HuH-7 (cell line): ENCODE data around the gene TTYH3.
"Not testable (repeated sequence)": the region's sequence is repeated elsewhere in the genome, so short reads cannot be mapped to it uniquely, and the experiment has no call there.

Source experiments
- DNase-seq: peaks from one replicate; pipeline ENCODE4 v3.0.0; 2011; ENCODE audit warnings: low spot score

The TTYH3 gene

DNA sequence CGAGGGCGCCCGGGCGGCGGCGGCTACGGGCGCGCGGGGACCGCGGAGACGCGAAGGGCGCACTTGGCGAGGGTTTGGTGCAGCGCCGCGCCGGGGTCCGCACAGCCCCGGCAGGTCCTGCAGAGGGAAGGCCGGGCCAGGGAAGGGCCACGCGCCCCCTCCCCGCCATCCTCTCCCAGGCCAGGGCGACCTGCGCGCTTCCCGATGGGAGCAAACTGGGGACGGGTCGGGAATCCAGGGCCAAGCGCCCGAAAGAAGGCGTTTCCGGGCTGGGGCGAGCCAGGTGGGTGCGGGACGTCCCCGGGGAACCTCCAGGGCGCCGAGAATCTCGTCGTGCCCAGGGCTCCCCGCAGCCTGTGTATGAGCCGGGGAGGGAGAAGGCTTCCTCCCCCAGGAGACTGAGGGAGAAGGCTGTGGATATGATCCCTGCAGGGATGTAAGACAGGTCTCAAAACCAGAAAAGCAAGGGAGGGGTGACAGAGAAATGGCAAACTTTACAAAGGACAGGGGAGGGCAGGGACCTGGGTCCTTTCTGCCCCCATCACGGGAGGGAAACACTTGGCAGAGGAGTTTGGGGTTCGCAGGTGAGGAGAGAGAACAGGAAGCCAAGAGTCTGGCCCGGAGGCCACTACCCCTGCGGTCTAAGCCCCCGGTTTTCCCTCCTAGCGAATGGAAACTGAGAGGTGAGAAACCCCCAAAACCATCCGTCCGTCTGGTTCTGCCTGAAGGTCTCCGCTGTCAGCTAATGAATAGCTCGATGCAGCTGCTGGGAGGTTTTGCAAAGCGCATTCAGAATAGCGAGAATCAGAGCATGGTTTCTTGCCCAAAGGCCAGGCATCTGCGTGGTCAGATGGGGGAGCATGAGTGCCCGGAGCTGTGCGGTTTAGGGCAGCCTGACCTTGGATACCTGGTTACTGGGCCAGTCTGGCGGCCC, 56.9 kb downstream of the TTYH3 start:
- DNase-seq: no peak

- DNase-seq: no peak
Measured at GRCh38 chr7:2689343-2689847, 57.6 kb downstream of the TTYH3 start.

GRCh38 chr7:2689951-2690705, 58.3 kb downstream of the TTYH3 start:
- no peak for DNase-seq

DNA sequence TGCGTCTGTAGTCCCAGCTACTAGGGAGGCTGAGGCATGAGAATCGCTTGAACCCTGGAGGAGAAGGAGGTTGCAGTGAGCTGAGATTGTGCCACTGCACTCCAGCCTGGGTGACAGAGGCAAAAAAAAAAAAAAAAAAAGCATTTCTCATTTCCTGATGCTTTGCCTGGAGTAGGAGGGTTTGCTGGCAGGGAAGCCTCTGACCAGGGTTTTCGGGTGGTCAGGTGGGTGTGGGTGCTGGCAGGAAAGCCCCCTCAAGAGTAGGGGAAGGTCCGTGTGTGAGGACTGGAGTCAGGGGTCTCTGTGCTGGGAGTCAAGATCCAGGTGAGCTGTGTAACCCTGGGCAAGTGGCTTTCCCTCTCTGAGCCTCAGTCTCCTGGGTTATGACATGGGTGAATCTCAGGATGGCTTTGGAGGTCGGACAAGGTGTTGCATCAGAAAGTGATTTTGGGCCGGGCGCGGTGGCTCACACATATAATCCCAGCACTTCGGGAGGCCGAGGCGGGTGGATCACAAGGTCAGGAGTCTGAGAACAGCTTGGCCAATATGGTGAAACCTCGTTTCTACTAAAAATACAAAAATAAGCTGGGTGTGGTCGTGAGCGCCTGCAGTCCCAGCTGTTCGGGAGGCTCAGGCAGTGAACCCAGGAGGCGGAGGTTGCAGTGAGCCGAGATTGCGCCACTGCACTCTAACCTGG, 59.4 kb downstream of the TTYH3 start:
- no peak for DNase-seq

GRCh38 chr7:2691932-2692439, 60.2 kb downstream of the TTYH3 start:
- not testable (repeated sequence) for DNase-seq

DNA sequence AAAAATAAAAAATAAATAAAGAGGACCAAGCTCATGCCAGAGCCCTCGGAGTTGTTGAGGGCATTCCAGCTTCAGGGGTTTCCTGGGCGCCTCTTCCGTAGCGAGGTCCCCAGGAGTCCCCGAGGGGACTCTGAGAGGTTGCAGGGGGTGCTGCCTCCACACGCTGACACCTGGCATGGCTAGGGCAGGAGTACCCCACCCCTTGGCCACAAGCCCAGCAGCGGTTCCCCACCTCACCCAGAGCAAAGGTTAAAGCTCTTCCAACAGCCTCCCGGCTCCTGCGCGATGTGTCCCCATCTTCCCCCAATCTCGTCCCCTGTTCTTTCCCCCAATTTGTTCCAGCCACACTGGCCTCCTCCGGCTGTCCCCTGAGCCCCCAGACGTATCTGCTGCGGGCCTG, 60.8 kb downstream of the TTYH3 start:
- no peak for DNase-seq

DNA sequence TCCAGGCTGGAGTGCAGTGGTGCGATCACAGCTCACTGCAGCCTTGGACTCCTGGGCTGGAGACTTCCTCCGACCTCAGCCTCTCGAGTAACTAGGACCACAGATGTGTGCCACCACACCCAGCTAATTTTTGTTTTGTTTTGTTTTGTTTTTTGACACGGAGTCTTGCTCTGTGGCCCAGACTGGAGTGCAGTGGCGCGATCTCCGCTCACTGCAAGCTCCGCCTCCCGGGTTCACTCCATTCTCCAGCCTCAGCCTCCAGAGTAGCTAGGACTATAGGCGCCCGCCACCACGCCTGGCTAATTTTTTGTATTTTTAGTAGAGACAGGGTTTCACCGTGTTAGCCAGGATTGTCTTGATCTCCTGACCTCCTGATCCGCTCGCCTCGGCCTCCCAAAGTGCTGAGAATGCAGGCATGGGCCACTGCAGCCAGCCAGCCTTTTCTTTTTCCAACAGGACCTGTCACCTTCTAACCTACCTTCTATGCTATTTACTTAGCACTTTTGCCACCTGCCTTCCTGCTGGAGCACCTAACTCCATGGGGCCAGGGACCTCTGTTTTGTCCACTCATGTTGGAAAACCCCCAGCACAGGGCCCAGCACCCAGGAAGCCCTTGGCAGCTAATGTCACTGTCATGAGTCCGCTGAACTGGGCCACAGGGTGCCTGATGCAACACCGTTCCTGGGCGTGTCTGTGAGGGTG, 61.8 kb downstream of the TTYH3 start:
- not testable (repeated sequence) for DNase-seq

DNA sequence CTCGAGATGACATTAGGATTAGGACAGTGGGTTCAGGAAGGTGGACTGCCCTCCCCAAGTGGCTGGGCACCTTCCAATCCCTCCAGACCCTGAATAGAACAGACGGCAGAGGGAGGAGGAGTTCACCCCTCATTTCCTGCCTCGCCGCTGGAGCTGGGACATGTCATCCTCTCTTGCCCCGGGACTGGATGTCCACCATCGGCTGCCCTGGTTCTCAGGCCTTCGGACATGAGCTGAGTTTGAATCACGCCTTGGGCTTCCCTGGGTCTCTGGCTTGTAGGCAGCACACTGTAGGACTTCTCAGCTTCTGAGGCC, 62.3 kb downstream of the TTYH3 start:
- not testable (repeated sequence) for DNase-seq

GRCh38 chr7:2698581-2699288, 66.9 kb downstream of the TTYH3 start:
- DNase-seq: no peak

DNA sequence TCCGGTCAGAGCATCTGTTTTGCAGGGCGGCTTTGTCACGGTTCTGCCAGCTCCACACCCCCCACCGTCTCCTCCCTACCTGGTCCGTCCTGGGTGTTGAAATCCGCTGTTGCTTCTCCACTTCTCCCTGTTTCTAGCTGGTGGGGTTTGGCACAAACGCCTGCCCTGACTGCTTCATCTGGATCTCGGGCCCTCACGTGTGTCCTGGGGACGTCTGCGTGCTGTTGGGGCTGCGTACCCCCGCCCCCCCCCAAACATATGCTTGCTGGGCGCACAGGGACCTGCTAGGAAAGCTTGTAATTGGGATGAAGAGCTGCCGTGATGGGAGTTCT, 67.5 kb downstream of the TTYH3 start:
- no peak for DNase-seq

DNA sequence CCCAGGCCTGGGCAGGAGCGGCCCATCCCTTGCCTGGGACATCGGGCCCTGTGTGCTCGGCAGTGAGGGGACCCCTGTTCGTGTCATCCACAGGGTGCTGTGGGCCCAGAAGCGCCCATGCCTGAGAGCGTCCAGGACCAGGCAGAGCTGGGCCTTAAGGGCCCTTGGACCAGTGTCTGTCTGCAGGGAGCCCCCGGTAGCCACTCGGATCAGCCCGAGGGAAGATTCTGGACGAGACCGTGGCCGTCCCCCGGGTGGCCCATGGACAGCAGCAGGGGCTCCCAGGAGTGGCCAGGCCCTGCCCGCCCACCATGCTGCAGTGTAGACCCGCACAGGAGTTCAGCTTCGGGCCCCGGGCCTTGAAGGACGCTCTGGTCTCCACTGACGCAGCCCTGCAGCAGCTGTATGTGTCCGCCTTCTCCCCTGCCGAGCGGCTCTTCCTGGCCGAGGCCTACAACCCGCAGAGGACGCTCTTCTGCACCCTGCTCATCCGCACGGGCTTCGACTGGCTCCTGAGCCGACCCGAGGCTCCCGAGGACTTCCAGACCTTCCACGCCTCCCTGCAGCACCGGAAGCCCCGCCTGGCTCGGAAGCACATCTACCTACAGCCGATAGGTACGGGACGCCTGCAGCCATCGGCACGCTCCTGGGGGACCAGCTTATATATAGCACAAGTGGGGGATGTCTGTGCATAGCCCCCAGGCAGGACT, 68.5 kb downstream of the TTYH3 start:
- no peak for DNase-seq

DNA sequence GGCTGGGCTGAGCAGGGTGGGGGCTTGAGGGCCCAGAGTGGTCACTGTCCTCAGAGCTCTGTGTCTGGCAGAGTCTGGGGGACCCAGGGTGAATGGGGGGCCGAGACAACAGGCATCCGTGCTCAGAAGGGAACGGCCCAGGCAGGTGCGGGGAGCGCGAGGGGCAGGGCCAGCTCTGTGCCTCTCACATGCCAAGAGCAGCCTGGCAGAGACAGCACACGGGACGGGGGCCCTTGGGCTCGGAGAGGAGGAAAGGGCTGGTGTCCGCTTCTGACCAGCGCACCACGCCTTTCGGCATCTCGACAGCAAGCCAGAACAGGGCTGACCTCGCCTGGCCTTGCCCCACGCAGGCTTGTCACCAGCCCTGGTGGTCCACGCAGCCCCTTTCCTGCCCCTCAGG, 69.6 kb downstream of the TTYH3 start:
- no peak for DNase-seq

DNA sequence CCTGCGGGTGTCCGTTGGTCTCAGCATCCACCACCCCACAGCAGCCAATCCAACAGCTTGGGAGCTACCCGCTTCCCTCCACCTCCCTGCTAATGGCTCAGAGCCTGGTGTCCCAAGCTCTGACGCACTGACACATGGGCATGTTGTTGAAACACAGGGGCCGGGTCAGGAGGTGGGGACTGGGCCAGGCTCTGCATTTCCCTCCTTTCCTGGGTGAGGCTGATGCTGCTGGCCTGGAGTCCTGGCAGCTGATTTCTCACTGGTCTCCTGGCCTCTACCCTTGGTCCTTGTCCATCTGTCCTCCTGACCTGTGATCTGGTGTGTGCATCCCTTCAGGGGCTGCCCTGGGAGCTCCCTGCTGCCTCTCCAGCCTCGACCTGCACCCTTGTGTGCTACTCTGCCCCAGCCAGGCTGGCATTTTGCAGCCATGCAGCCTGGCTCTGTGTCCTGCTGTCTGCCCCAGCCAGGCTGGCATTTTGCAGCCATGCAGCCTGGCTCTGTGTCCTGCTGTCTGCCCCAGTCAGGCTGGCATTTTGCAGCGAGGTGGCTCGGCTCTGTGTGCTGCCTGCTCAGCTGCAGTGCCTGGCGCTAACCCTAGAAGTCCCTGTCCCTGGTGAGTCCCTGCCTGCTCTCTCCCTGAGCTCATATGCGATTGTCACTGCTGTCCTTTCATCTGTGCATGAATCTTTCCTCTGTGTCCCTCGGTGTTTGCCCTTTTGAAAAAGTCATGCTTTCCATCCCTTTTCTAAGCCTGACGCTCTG, 70.2 kb downstream of the TTYH3 start:
- DNase-seq: no peak

DNA sequence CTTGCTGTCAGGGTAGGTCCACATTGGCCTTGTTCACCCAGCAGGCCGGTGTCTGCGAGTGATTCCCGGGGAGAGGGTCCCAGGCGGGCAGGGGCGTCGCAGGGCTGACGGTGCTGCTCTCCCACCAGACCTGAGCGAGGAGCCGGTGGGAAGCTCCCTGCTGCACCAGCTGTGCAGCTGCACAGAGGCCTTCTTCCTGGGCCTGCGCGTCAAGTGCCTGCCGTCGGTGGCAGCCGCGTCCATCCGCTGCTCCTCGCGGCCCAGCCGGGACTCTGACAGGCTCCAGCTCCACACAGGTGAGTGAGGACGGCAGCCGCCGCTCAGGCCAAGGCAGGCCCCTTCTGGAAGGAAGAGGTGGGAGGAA, 70.8 kb downstream of the TTYH3 start:
- no peak for DNase-seq

GRCh38 chr7:2705371-2706096, 73.7 kb downstream of the TTYH3 start:
- no peak for DNase-seq

GRCh38 chr7:2706685-2707126, 74.9 kb downstream of the TTYH3 start:
- no peak for DNase-seq

GRCh38 chr7:2707481-2707880, 75.7 kb downstream of the TTYH3 start:
- no peak for DNase-seq

DNA sequence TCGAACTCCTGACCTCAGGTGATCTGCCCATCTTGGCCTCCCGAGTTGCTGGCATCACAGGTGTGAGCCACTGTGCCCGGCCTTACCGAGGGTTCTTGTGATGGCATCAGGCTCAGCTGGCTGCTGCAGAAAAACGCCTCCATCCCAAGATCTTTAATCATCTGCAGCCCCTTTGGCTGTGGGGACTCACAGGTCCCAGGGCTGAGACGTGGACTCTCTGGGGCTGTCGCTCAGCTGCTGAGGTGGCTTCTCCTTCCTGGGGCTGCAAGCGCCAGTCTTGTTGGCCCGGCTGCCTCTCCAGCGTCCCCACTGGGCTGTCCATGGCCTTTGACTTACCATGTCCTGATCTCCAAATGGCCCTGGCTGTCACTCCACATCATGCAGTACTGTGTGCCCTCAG, 76.3 kb downstream of the TTYH3 start:
- no peak for DNase-seq
